WTC11 (cell line): ENCODE measurements around the gene AQP12A. TPM values are rescaled to one million over a fixed set of nuclear protein-coding genes. Genes with fewer than 3 reads are reported as not detected.

ENCODE experiments used
- ATAC-seq: fragments of 200-7000 bp; cut with Tn5 transposase; 2 replicates; pipeline ENCODE4 v1.10.0; 2021; ENCODE audit warnings: mild to moderate bottlenecking, moderate library complexity
- CTCF ChIA-PET: fragments of 300-600 bp; sonication (Branson Sonifier 250); formaldehyde crosslinking; loops from one replicate; lab custom pipeline; 2021; ENCODE audit warnings: antibody characterized with exemption; lab: Charles Lee
- POLR2A ChIA-PET: fragments of 350-600 bp; sonication (Branson Sonifier 250); formaldehyde crosslinking; loops from one replicate; lab custom pipeline; 2021; ENCODE audit warnings: antibody characterized with exemption; lab: Charles Lee
- DNase-seq: peaks from one replicate; pipeline ENCODE4 v3.0.0; 2021; ENCODE audit warnings: low spot score
- H3K27ac Mint-ChIP-seq: 2 replicates; pipeline ENCODE4 v1.8.0; 2021; ENCODE audit warnings: mixed read lengths
- H3K27me3 Mint-ChIP-seq: 2 replicates; pipeline ENCODE4 v1.8.0; 2021; ENCODE audit warnings: low read depth, mild to moderate bottlenecking, moderate library complexity, mixed read lengths
- H3K36me3 Mint-ChIP-seq: 2 replicates; pipeline ENCODE4 v1.8.0; 2021; ENCODE audit warnings: mixed read lengths
- H3K4me1 Mint-ChIP-seq: 2 replicates; pipeline ENCODE4 v1.8.0; 2022; ENCODE audit warnings: mixed read lengths
- H3K4me3 Mint-ChIP-seq: 2 replicates; pipeline ENCODE4 v1.8.0; 2021; ENCODE audit warnings: mild to moderate bottlenecking, moderate library complexity, mixed read lengths
- H3K9me3 Mint-ChIP-seq: 2 replicates; pipeline ENCODE4 v1.8.0; 2021; ENCODE audit warnings: mixed read lengths
- FOXP1 ChIP-seq: sonication (generic); formaldehyde crosslinking; IDR thresholded peaks from 2 replicates; pipeline ENCODE4 v1.8.0; 2022; ENCODE audit warnings: missing genetic modification reagents, mild to moderate bottlenecking, moderate library complexity, borderline replicate concordance
- GABPB1 ChIP-seq: sonication (generic); formaldehyde crosslinking; IDR thresholded peaks from 2 replicates; pipeline ENCODE4 v1.8.1; 2023; ENCODE audit warnings: mild to moderate bottlenecking, missing genetic modification reagents
- NFE2L1 ChIP-seq: sonication (generic); formaldehyde crosslinking; IDR thresholded peaks from 2 replicates; pipeline ENCODE4 v1.8.1; 2023; ENCODE audit warnings: missing genetic modification reagents
- NR2C2 ChIP-seq: sonication (generic); formaldehyde crosslinking; IDR thresholded peaks from 2 replicates; pipeline ENCODE4 v1.8.0; 2022; ENCODE audit warnings: mild to moderate bottlenecking, missing genetic modification reagents
- SP1 ChIP-seq: sonication (generic); formaldehyde crosslinking; conservative IDR thresholded peaks from 2 replicates; pipeline ENCODE4 v1.8.1; 2022; ENCODE audit warnings: missing genetic modification reagents
- TP53 ChIP-seq: sonication (generic); formaldehyde crosslinking; IDR thresholded peaks from 2 replicates; pipeline ENCODE4 v1.8.1; 2023; ENCODE audit warnings: mild to moderate bottlenecking, missing genetic modification reagents
- ZNF232 ChIP-seq: sonication (generic); formaldehyde crosslinking; IDR thresholded peaks from 2 replicates; pipeline ENCODE4 v1.8.0; 2022; ENCODE audit warnings: mild to moderate bottlenecking, missing genetic modification reagents
- ZNF416 ChIP-seq: fragments of 250-450 bp; sonication (Bioruptor Pico); IDR thresholded peaks from 2 replicates; pipeline ENCODE4 v1.9.0; 2021; ENCODE audit warnings: mild to moderate bottlenecking, inconsistent platforms
- total RNA-seq: library from RNA; stranded (reverse); gene quantifications from 3 replicates; pipeline ENCODE4 v1.2.3, GENCODE V29; 2021
- TF ChIP-seq, protein P1 (sequence below): fragments of 250-450 bp; sonication (Bioruptor Pico); IDR thresholded peaks from 2 replicates; pipeline ENCODE4 v1.9.0; 2021; ENCODE audit warnings: mild to moderate bottlenecking
- TF ChIP-seq, protein P2 (sequence below): sonication (generic); formaldehyde crosslinking; IDR thresholded peaks from 2 replicates; pipeline ENCODE4 v1.8.0; 2023; ENCODE audit warnings: missing genetic modification reagents, mild to moderate bottlenecking, borderline replicate concordance
- TF ChIP-seq, protein P3 (sequence below): sonication (generic); formaldehyde crosslinking; IDR thresholded peaks from 2 replicates; pipeline ENCODE4 v1.8.1; 2023; ENCODE audit warnings: mild to moderate bottlenecking, moderate library complexity, missing genetic modification reagents
- TF ChIP-seq, protein P4 (sequence below): sonication (generic); formaldehyde crosslinking; IDR thresholded peaks from 2 replicates; pipeline ENCODE4 v1.8.1; 2022; ENCODE audit warnings: low read depth, missing genetic modification reagents, borderline replicate concordance
- TF ChIP-seq, protein P5 (sequence below): sonication (generic); formaldehyde crosslinking; IDR thresholded peaks from 2 replicates; pipeline ENCODE4 v1.8.0; 2022; ENCODE audit warnings: mild to moderate bottlenecking, missing genetic modification reagents
- TF ChIP-seq, protein P6 (sequence below): sonication (generic); formaldehyde crosslinking; IDR thresholded peaks from 2 replicates; pipeline ENCODE4 v1.8.1; 2023; ENCODE audit warnings: mild to moderate bottlenecking, missing genetic modification reagents

The AQP12A gene
- total RNA-seq, 1 experiment from 2014 or later = not detected

DNA sequence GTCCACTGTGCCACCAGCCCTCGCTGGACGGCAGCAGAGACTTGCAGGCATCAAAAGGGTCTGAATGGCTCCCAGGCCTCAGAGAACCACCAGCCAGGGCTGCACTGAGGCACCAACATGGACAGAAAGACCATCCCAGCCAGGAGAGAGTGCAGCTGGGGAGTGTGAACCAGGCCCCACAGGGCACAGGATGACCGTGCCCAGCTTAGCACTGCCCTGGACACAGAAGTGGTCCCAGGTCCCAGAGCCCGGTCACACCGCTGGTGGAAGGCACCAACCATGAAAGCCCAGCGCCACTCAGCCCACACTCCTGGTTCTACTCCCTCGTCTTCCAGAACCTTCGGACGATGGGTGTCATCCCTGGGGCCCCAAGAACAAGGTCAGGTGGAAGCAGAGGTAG is 20.5 kb downstream of the AQP12A start:
- Mint-ChIP-seq H3K27ac (no peak overlapping the region), H3K9me3 (no peaks in the 10 kb centered on the region), H3K27me3 (no peaks in the 10 kb centered on the region), H3K4me3 (no peak overlapping the region), H3K36me3 (peaks cover 6% of the 10 kb centered on the region; the same call in 1 of the 2 replicates), H3K4me1 (no peaks in the 10 kb centered on the region)
- ATAC-seq (no peak), DNase-seq (no peak)
- TF ChIP-seq ZNF416 (CRISPR knock-in tag) (peak; percentile 43; the same call in 1 of the 2 replicates), GABPB1 (CRISPR knock-in tag) (no peak), ZNF232 (no peak)
- TF ChIP-seq, protein P1, sequence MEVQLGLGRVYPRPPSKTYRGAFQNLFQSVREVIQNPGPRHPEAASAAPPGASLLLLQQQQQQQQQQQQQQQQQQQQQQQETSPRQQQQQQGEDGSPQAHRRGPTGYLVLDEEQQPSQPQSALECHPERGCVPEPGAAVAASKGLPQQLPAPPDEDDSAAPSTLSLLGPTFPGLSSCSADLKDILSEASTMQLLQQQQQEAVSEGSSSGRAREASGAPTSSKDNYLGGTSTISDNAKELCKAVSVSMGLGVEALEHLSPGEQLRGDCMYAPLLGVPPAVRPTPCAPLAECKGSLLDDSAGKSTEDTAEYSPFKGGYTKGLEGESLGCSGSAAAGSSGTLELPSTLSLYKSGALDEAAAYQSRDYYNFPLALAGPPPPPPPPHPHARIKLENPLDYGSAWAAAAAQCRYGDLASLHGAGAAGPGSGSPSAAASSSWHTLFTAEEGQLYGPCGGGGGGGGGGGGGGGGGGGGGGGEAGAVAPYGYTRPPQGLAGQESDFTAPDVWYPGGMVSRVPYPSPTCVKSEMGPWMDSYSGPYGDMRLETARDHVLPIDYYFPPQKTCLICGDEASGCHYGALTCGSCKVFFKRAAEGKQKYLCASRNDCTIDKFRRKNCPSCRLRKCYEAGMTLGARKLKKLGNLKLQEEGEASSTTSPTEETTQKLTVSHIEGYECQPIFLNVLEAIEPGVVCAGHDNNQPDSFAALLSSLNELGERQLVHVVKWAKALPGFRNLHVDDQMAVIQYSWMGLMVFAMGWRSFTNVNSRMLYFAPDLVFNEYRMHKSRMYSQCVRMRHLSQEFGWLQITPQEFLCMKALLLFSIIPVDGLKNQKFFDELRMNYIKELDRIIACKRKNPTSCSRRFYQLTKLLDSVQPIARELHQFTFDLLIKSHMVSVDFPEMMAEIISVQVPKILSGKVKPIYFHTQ (CRISPR knock-in tag) = no peak
- CTCF ChIA-PET = no interaction called here
- POLR2A ChIA-PET = no interaction called here

DNA sequence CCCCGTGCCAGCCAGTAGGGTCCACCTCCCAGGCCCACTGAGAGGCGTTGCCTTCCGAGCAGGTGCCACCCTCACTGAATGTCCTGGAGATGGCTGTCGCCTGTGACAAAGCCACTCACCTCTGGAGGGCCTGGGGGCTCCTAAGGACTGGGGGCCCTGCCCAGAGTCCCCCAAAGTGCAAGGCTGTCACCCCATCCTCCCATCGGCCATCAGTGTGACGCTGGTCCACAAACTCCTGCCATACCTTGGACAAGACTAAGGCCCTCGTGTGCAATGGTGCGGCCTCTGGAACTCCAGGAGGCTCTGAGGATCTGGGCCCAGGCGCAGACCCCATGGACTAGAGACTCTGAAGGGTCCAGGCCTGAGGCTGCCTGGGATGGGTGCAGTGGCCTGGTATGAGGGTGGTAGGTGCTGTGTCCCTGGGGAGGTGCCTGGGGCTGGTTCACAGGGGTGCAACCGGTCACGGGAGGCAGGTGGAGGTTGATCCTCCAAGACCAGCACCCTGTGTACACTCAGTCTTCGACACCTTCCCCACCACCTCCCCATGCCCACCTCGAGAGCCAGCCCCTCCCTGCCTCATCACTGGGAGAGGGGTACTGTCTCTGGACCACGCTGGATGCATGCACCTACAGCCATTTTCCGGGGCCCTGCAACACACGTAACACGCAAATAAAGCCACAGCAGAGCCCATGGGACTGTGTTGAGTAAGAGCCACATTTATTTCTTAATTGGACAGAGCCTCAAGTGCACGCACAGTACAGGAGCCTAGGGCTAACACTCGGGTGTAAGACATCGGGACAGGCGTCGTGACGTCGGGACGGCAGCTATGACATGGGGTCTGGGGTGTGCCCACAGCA is 21.6 kb downstream of the AQP12A start:
- no peak overlapping the region for H3K4me3 Mint-ChIP-seq
- no peaks in the 10 kb centered on the region for H3K27me3 Mint-ChIP-seq
- POLR2A ChIA-PET = no interaction called here
- H3K4me1 Mint-ChIP-seq = no peaks in the 10 kb centered on the region
- H3K9me3 Mint-ChIP-seq = no peaks in the 10 kb centered on the region
- peak; percentile 15; the same call in 1 of the 2 replicates for TF ChIP-seq NR2C2 (CRISPR knock-in tag)
- TF ChIP-seq, protein P2, sequence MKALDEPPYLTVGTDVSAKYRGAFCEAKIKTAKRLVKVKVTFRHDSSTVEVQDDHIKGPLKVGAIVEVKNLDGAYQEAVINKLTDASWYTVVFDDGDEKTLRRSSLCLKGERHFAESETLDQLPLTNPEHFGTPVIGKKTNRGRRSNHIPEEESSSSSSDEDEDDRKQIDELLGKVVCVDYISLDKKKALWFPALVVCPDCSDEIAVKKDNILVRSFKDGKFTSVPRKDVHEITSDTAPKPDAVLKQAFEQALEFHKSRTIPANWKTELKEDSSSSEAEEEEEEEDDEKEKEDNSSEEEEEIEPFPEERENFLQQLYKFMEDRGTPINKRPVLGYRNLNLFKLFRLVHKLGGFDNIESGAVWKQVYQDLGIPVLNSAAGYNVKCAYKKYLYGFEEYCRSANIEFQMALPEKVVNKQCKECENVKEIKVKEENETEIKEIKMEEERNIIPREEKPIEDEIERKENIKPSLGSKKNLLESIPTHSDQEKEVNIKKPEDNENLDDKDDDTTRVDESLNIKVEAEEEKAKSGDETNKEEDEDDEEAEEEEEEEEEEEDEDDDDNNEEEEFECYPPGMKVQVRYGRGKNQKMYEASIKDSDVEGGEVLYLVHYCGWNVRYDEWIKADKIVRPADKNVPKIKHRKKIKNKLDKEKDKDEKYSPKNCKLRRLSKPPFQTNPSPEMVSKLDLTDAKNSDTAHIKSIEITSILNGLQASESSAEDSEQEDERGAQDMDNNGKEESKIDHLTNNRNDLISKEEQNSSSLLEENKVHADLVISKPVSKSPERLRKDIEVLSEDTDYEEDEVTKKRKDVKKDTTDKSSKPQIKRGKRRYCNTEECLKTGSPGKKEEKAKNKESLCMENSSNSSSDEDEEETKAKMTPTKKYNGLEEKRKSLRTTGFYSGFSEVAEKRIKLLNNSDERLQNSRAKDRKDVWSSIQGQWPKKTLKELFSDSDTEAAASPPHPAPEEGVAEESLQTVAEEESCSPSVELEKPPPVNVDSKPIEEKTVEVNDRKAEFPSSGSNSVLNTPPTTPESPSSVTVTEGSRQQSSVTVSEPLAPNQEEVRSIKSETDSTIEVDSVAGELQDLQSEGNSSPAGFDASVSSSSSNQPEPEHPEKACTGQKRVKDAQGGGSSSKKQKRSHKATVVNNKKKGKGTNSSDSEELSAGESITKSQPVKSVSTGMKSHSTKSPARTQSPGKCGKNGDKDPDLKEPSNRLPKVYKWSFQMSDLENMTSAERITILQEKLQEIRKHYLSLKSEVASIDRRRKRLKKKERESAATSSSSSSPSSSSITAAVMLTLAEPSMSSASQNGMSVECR = 0 out of 2 replicates have a peak, but pooled peaks have one; percentile 18
- no peak for TF ChIP-seq NFE2L1 (CRISPR knock-in tag)
- 0 out of 2 replicates have a peak, but pooled peaks have one; percentile 27 for TF ChIP-seq FOXP1
- no peak for TF ChIP-seq TP53 (CRISPR knock-in tag)
- H3K27ac Mint-ChIP-seq = peak overlapping the region; percentile 63; the same call in 1 of the 2 replicates
- ATAC-seq = no peak
- CTCF ChIA-PET = no interaction called here
- H3K36me3 Mint-ChIP-seq = peaks cover 6% of the 10 kb centered on the region; the same call in 1 of the 2 replicates
- DNase-seq = no peak

DNA sequence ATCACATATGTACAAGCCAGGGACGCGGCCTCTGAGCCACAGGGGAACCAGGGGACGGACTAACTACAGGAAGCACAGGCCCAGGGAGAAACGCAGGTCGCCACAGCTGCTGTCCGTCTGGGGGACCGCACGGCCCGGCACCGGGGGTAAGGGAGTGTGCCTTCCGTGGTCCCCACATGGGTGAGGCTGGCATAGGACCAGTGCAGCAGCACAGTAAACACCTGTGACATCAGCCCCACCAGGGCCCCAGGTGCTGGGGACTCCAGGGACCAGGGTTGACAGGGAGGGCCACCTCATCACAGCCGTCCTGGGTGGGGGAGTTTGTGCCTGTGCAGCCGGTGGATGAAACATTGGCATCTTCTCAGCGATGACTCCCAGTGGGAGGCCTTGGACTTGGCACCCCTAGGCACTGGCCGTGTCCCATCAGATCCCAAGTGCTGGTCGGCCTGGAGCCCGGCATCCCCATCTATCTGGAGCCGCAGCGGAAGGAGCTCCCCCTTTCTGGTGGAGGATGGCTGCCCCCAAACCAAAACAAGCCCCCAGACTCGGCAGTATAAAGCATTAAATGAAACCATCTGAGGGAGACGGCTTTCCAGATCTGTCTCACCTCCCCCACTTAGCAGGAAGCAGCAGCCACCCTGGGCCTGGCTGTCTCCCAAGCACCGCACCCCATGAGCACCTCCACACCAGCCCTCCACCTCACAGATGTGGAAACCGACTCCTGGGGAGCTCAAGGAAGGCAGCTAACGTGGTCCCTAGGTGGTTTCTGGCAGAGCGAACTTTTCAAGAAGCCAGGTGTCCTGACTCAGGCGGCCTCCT is 22.5 kb downstream of the AQP12A start:
- no peak for DNase-seq
- Mint-ChIP-seq H3K27ac (peak overlapping the region; percentile 63; the same call in 1 of the 2 replicates), H3K36me3 (peaks cover 8% of the 10 kb centered on the region; the same call in 1 of the 2 replicates), H3K4me1 (no peaks in the 10 kb centered on the region), H3K27me3 (no peaks in the 10 kb centered on the region), H3K9me3 (no peaks in the 10 kb centered on the region), H3K4me3 (no peak overlapping the region)
- no peak for ATAC-seq
- ChIA-PET CTCF (interaction anchor here (0.6 to 1.5 kb wide), 5 partner anchors 9 to 464 kb away, joined by 3 to 4 read pairs (median 3); no protein-coding TSS in a partner anchor), POLR2A (interaction anchor here (1.3 kb wide), 1 partner anchor 17 kb away, joined by 3 read pairs; no protein-coding TSS in a partner anchor)
- TF ChIP-seq, protein P3, sequence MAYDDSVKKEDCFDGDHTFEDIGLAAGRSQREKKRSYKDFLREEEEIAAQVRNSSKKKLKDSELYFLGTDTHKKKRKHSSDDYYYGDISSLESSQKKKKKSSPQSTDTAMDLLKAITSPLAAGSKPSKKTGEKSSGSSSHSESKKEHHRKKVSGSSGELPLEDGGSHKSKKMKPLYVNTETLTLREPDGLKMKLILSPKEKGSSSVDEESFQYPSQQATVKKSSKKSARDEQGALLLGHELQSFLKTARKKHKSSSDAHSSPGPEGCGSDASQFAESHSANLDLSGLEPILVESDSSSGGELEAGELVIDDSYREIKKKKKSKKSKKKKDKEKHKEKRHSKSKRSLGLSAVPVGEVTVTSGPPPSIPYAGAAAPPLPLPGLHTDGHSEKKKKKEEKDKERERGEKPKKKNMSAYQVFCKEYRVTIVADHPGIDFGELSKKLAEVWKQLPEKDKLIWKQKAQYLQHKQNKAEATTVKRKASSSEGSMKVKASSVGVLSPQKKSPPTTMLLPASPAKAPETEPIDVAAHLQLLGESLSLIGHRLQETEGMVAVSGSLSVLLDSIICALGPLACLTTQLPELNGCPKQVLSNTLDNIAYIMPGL (CRISPR knock-in tag) = no peak
- no peak for TF ChIP-seq SP1 (CRISPR knock-in tag)
- TF ChIP-seq, protein P4, sequence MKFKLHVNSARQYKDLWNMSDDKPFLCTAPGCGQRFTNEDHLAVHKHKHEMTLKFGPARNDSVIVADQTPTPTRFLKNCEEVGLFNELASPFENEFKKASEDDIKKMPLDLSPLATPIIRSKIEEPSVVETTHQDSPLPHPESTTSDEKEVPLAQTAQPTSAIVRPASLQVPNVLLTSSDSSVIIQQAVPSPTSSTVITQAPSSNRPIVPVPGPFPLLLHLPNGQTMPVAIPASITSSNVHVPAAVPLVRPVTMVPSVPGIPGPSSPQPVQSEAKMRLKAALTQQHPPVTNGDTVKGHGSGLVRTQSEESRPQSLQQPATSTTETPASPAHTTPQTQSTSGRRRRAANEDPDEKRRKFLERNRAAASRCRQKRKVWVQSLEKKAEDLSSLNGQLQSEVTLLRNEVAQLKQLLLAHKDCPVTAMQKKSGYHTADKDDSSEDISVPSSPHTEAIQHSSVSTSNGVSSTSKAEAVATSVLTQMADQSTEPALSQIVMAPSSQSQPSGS (CRISPR knock-in tag) = no peak
- TF ChIP-seq, protein P5, sequence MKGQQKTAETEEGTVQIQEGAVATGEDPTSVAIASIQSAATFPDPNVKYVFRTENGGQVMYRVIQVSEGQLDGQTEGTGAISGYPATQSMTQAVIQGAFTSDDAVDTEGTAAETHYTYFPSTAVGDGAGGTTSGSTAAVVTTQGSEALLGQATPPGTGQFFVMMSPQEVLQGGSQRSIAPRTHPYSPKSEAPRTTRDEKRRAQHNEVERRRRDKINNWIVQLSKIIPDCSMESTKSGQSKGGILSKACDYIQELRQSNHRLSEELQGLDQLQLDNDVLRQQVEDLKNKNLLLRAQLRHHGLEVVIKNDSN (CRISPR knock-in tag) = no peak
- TF ChIP-seq, protein P6, sequence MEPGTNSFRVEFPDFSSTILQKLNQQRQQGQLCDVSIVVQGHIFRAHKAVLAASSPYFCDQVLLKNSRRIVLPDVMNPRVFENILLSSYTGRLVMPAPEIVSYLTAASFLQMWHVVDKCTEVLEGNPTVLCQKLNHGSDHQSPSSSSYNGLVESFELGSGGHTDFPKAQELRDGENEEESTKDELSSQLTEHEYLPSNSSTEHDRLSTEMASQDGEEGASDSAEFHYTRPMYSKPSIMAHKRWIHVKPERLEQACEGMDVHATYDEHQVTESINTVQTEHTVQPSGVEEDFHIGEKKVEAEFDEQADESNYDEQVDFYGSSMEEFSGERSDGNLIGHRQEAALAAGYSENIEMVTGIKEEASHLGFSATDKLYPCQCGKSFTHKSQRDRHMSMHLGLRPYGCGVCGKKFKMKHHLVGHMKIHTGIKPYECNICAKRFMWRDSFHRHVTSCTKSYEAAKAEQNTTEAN (CRISPR knock-in tag) = no peak
